Epithelial cell of prostate (primary cell): ENCODE results near the gene CTIF.

ENCODE experiments used
- DNase-seq: peaks from one replicate; pipeline ENCODE4 v3.0.0-alpha.2; 2011; ENCODE audit warnings: low read depth, low spot score
- H3K27ac ChIP-seq: fragments of 450-650 bp; 2 replicates; pipeline ENCODE4 v1.5.1; 2017; ENCODE audit warnings: mild to moderate bottlenecking

CTIF gene

GRCh38 chr18:48754993-48755473 is 216.2 kb downstream of the CTIF start:
- DNase-seq: no peak
- no peak overlapping the region for H3K27ac ChIP-seq

DNA sequence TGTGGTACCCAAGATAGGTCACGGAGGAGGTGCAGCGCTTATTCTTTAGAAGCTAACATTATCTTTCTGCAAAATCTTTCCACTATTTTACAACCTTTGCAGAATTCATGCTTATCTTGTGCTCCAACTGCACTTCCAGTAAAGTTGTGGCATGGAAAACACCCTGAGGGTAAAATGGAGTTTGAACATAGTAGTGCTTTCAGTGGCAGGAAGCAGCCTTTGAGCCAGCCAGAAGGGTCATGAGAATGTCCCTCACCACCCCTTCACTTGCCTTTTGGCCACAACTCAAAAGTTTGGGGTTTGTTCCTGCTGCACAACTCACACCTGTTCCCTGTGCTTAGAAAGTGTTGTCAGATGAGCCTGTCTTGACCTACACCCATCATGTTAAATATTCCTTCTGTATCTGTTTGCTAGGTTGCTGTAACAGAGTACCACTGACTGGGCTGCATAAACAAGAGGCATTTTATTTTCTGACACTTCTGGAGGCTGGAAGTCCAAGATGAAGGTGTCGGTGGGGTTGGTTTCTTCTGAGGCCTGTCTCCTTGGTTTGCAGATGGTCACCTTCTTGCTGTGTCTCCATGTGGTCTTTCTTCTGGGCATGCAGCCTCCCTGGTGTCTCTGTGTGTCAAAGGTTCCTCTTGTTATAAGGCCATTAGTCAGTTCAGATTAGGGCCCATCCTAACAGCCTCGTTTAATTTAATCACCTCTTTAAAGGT is 217.8 kb downstream of the CTIF start:
- no peak overlapping the region for H3K27ac ChIP-seq
- DNase-seq: no peak

DNA sequence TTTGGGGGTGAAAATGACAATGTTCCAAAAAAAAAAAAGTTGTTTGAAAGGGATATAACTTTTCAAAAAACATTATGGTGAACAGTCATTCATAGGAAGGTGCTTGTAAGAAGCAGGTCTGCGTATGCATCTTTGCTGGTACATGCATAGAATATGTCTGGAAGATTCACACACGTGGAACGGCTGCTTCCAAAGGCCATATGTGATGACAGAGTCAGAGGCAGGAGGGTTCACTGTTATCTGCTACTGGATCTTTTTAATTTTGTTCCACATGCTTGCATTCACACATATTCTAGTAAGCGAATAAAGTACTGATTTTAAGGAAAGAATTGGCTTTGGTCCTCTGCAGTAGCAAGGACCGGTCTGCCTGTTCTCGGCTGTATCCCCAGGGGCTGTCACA is 218.5 kb downstream of the CTIF start:
- DNase-seq: no peak
- H3K27ac ChIP-seq: no peak overlapping the region

GRCh38 chr18:48757906-48758305 is 219.1 kb downstream of the CTIF start:
- no peak for DNase-seq
- no peak overlapping the region for H3K27ac ChIP-seq

GRCh38 chr18:48761582-48761981 is 222.8 kb downstream of the CTIF start:
- H3K27ac ChIP-seq: no peak overlapping the region
- no peak for DNase-seq

GRCh38 chr18:48762022-48762421 is 223.2 kb downstream of the CTIF start:
- no peak for DNase-seq
- H3K27ac ChIP-seq: no peak overlapping the region

GRCh38 chr18:48762836-48763718 is 224.2 kb downstream of the CTIF start:
- H3K27ac ChIP-seq: no peak overlapping the region
- no peak for DNase-seq

DNA sequence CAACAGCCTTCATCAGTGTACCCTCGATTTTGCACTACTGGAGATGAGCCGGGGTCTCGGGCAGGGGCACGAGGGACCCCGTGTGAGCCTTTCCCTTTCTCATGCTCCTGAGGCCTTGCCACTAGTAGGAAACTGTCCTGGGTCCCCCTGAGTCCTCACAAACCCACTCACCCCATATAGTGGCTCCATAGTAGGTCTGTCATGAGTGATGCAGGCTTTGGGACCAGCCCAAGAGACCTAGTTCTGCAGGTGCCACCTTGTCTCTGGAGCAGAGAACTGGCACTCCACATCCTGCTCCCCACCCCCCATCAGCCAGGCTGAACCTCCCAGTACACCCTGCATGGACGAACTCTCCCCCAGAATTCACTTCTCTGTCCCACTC is 224.9 kb downstream of the CTIF start:
- no peak overlapping the region for H3K27ac ChIP-seq
- no peak for DNase-seq

DNA sequence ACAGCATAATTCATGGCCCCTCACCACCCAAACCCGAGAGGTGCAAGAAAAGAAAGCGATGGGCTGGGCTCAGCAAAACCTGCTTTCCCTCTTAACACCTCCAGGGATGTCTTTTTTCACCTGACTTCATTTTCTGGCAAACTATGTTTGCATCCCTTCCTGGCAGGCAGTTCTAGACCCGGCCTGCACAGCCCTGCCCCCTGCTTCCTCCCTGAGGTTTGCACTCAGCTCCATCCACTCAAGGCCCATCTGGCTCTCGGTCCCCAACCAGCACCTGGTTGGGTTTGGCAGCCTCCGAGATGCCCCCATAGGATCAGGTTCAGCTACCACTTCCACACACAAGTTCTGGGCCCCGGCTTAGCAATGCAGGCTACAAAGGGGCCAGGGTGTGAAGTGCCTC is 226.2 kb downstream of the CTIF start:
- no peak overlapping the region for H3K27ac ChIP-seq
- DNase-seq: no peak

DNA sequence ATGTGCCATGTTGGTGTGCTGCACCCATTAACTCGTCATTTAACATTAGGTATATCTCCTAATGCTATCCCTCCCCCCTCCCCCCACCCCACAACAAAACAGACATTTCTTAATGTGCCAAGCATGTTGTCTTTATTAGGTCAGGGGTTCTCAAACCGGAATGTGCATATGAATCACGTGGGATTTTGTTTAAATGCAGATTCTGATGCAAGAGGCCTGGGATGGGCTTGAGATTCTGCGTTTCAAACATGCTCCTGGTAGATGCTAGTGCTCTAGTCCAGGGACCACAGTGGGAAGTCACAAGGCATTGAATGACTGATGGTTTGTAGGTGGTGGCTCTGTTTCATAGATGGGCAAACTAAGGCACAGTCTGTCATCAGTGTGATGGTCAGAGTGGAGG is 227.2 kb downstream of the CTIF start:
- no peak for DNase-seq
- no peak overlapping the region for H3K27ac ChIP-seq

- DNase-seq: no peak
- no peak overlapping the region for H3K27ac ChIP-seq
Observed at GRCh38 chr18:48766487-48766886, 227.7 kb downstream of the CTIF start.

DNA sequence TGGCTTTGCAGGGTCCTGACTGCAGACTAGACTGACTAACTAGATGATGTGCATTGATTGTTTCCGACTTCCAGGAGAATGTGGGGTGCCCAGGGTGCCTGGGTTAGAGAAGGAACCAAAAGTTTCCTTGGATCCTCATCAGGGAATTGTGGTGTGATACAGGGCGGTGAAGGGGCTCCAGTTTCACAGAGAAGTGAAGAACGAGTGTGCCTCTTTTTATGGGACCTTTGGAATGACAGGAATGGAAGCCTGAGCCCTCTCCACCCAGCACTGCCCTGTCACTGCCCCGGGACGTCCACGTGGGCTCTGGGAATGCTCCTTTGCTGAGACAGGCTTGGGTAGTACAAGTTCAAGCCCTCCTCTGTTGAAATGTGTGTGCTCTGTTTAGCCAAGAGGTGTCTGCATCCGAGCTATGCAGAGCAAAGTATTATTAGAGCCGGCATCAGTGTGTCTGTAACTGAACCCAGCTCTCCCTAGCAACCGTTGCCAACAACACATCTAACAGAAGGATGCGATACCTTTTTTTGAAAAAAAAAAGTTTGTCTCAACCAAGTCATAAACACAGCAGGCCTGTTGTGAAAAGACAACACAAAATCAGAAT is 228.4 kb downstream of the CTIF start:
- no peak for DNase-seq

DNA sequence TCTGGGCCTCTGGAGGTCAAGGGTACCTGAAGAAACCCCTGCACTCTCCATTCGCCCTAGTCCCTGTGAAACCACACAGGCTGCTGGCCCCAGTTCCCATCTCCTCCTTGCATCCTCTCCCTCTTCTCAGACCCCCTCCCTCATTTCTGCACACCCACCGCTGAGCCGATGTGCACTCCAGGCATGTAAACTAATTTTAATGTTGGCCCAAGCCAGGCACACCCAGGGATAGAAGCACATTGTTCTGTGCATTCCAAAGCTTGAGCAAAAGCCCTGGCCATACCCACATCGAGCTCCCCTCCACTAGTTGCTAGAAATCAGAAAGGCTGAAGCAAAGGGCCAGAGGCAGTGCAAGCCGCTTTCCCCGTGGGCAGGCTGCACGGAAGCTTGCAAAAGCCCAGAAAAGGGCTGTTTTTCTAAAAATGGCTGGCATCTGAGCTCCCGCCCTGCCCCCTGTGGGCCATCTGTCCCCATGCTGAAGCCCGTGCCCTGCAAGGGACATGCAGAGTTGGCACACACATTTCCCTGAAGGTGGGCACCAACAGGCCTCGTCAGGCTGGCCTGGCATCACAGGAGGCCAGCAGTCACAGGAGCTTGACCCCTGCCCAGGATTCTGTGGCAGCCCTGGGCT is 230.3 kb downstream of the CTIF start:
- H3K27ac ChIP-seq: no peak overlapping the region
- no peak for DNase-seq

More for the DNA sequence above, 228.4 kb downstream of the CTIF start:
- no peak overlapping the region for H3K27ac ChIP-seq

- no peak overlapping the region for H3K27ac ChIP-seq
- DNase-seq: no peak
Observed at GRCh38 chr18:48770243-48770642, 231.4 kb downstream of the CTIF start.

DNA sequence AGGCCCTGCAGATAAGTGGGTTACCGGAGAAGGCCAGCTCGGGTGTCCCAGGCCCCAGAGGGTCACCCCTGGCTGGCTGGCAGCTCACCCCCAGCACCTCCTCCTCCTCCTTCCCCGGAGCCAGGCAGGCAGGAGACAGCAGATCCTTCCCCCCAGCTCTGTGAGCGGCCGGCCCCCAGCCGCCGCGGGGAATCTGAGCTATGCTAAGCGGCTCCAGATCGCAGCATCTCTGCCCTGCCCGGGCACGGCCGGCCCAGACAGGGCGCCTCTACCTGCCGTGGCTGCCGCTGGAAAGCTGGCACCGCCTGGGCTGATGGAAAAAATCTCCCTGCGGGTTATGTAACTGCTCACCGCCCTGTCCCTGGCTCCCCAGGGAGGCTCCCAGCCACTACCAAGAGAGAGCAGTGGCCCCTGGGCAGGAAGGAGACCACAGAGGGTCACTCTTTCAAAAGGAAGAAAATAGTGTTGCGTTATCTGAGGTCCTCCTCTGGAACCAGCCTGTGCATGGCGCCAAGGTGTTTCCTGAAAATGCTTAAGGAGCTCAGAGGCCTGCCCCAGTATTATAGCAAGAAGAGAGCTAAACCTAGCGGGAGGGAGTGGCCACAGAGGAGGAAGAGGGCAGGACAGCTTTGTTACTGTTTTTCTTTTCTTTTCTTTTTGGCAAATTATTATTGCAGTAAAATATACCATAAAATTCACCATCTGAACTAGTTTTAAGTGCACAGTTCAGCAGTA is 233.0 kb downstream of the CTIF start:
- H3K27ac ChIP-seq: no peak overlapping the region
- DNase-seq: no peak

- DNase-seq: no peak
Observed at GRCh38 chr18:48772457-48772856, 233.6 kb downstream of the CTIF start.

GRCh38 chr18:48773821-48774220 is 235.0 kb downstream of the CTIF start:
- H3K27ac ChIP-seq: no peak overlapping the region
- DNase-seq: no peak

More at GRCh38 chr18:48772457-48772856, 233.6 kb downstream of the CTIF start:
- no peak overlapping the region for H3K27ac ChIP-seq

DNA sequence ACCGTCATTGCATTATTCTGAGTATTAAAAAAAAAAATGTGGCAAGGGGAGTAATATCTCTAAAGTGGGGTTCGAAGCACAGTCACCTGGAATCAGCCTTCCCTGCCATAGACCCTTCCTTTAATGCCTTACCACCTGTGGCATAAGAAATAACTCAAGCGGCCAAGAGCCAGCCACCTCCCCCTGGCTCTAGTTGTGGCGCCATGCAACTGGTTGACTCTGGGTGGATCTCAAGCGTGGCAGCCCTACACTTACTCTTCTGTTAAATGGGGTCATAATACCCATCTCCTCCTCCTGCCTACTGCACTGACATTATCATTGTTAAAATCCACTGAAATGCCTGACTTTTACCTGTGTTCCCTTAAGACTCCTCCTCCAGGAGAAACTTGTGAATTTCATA is 236.1 kb downstream of the CTIF start:
- H3K27ac ChIP-seq: no peak overlapping the region
- no peak for DNase-seq

- DNase-seq: no peak
- H3K27ac ChIP-seq: no peak overlapping the region
Observed at GRCh38 chr18:48775372-48776155, 236.7 kb downstream of the CTIF start.
